Central memory CD8-positive, alpha-beta T cell (primary cell): Measurements from ENCODE around the gene SATB2.
A peak's percentile ranks its signal among the peaks of the same experiment; 100 is the strongest.

Experiments used
- ATAC-seq: fragments of 150-1000 bp; cut with Tn5 transposase; replicated peaks from 2 replicates; pipeline ENCODE4 v1.10.0; 2022; ENCODE audit warnings: mild to moderate bottlenecking, moderate FRiP score, moderate number of reproducible peaks; ENCODE audit not compliant: poor library complexity, severe bottlenecking; ENCODE audit errors: extremely low read depth
- DNase-seq, 2 donors: peaks; one replicate each; pipeline ENCODE4 v3.0.0; 2021; ENCODE audit warnings: low spot score in 2 of 2
- H3K27ac Mint-ChIP-seq: one replicate; pipeline ENCODE4 v1.8.0; 2022; ENCODE audit warnings: low read depth, mild to moderate bottlenecking, moderate library complexity, mixed read lengths
- H3K27me3 Mint-ChIP-seq: one replicate; pipeline ENCODE4 v1.8.0; 2022; ENCODE audit warnings: mixed read lengths
- H3K36me3 Mint-ChIP-seq: one replicate; pipeline ENCODE4 v1.8.0; 2022; ENCODE audit warnings: mild to moderate bottlenecking, moderate library complexity, mixed read lengths; ENCODE audit not compliant: insufficient read depth
- H3K4me1 Mint-ChIP-seq: one replicate; pipeline ENCODE4 v1.8.0; 2022; ENCODE audit warnings: mixed read lengths
- H3K4me3 Mint-ChIP-seq: one replicate; pipeline ENCODE4 v1.8.0; 2022; ENCODE audit warnings: mild to moderate bottlenecking, moderate library complexity, mixed read lengths
- H3K9me3 Mint-ChIP-seq: one replicate; pipeline ENCODE4 v1.8.0; 2022; ENCODE audit warnings: mixed read lengths

Gene SATB2

GRCh38 chr2:199462956-199463692, 5.4 kb upstream of the SATB2 start:
- H3K4me1 Mint-ChIP-seq: peaks cover 14% of the 10 kb centered on the region
- no peak overlapping the region for H3K27ac Mint-ChIP-seq
- DNase-seq (no peak), ATAC-seq (no peak)
- H3K4me3 Mint-ChIP-seq: peak overlapping the region; percentile 47
- peaks cover 67% of the 10 kb centered on the region for H3K27me3 Mint-ChIP-seq
- H3K9me3 Mint-ChIP-seq: no peaks in the 10 kb centered on the region
- H3K36me3 Mint-ChIP-seq: peaks cover 8% of the 10 kb centered on the region

- peaks cover 8% of the 10 kb centered on the region for H3K36me3 Mint-ChIP-seq
- peaks cover 10% of the 10 kb centered on the region for H3K4me1 Mint-ChIP-seq
- ATAC-seq: no peak
- H3K4me3 Mint-ChIP-seq: peak overlapping the region; percentile 47
- no peak overlapping the region for H3K27ac Mint-ChIP-seq
- H3K27me3 Mint-ChIP-seq: peaks cover 64% of the 10 kb centered on the region
- no peak for DNase-seq
- no peaks in the 10 kb centered on the region for H3K9me3 Mint-ChIP-seq
These were observed 4.7 kb upstream of the SATB2 start for GRCh38 chr2:199462347-199462955.

- Mint-ChIP-seq H3K27me3 (peaks cover 64% of the 10 kb centered on the region), H3K27ac (no peak overlapping the region), H3K9me3 (no peaks in the 10 kb centered on the region), H3K36me3 (peaks cover 7% of the 10 kb centered on the region), H3K4me3 (no peak overlapping the region), H3K4me1 (peaks cover 16% of the 10 kb centered on the region)
- ATAC-seq: no peak
- DNase-seq: no peak
These were observed 4.1 kb upstream of the SATB2 start for GRCh38 chr2:199461711-199462346.

GRCh38 chr2:199460846-199461710, 3.3 kb upstream of the SATB2 start:
- Mint-ChIP-seq H3K9me3 (no peaks in the 10 kb centered on the region), H3K4me1 (peaks cover 16% of the 10 kb centered on the region), H3K4me3 (no peak overlapping the region), H3K27me3 (peaks cover 63% of the 10 kb centered on the region), H3K27ac (no peak overlapping the region), H3K36me3 (peaks cover 7% of the 10 kb centered on the region)
- ATAC-seq (no peak), DNase-seq (no peak)

- no peak for DNase-seq
- Mint-ChIP-seq H3K27me3 (peaks cover 60% of the 10 kb centered on the region), H3K36me3 (peaks cover 8% of the 10 kb centered on the region), H3K4me1 (peaks cover 16% of the 10 kb centered on the region), H3K27ac (peak overlapping the region; percentile 83), H3K9me3 (no peaks in the 10 kb centered on the region), H3K4me3 (peak overlapping the region; percentile 92)
- ATAC-seq: no peak
These were observed 2.4 kb upstream of the SATB2 start for GRCh38 chr2:199460101-199460671.

- peaks cover 8% of the 10 kb centered on the region for H3K36me3 Mint-ChIP-seq
- DNase-seq (no peak), ATAC-seq (no peak)
- no peaks in the 10 kb centered on the region for H3K9me3 Mint-ChIP-seq
- H3K27me3 Mint-ChIP-seq: peaks cover 60% of the 10 kb centered on the region
- peak overlapping the region; percentile 92 for H3K4me3 Mint-ChIP-seq
- peaks cover 16% of the 10 kb centered on the region for H3K4me1 Mint-ChIP-seq
- peak overlapping the region; percentile 83 for H3K27ac Mint-ChIP-seq
These were observed 1.8 kb upstream of the SATB2 start for GRCh38 chr2:199459286-199460100.

- H3K9me3 Mint-ChIP-seq: no peaks in the 10 kb centered on the region
- H3K27ac Mint-ChIP-seq: no peak overlapping the region
- H3K27me3 Mint-ChIP-seq: peaks cover 64% of the 10 kb centered on the region
- peak overlapping the region; percentile 92 for H3K4me3 Mint-ChIP-seq
- peaks cover 8% of the 10 kb centered on the region for H3K36me3 Mint-ChIP-seq
- no peak for DNase-seq
- ATAC-seq: peak; percentile 13
- H3K4me1 Mint-ChIP-seq: peaks cover 16% of the 10 kb centered on the region
These were observed 1.1 kb upstream of the SATB2 start for GRCh38 chr2:199458806-199459285.

GRCh38 chr2:199458009-199458805, 468 bp upstream of the SATB2 start:
- H3K4me1 Mint-ChIP-seq: peaks cover 16% of the 10 kb centered on the region
- H3K27me3 Mint-ChIP-seq: peaks cover 64% of the 10 kb centered on the region
- DNase-seq (no peak), ATAC-seq (peak; percentile 41)
- no peak overlapping the region for H3K27ac Mint-ChIP-seq
- H3K9me3 Mint-ChIP-seq: no peaks in the 10 kb centered on the region
- H3K36me3 Mint-ChIP-seq: peaks cover 8% of the 10 kb centered on the region
- H3K4me3 Mint-ChIP-seq: peak overlapping the region; percentile 92

- Mint-ChIP-seq H3K9me3 (no peaks in the 10 kb centered on the region), H3K4me3 (peak overlapping the region; percentile 92), H3K27ac (no peak overlapping the region), H3K27me3 (peaks cover 67% of the 10 kb centered on the region), H3K36me3 (peaks cover 4% of the 10 kb centered on the region), H3K4me1 (peaks cover 16% of the 10 kb centered on the region)
- ATAC-seq (no peak), DNase-seq (no peak)
These were observed 1.2 kb downstream of the SATB2 start for GRCh38 chr2:199456383-199457146.

- no peak for ATAC-seq
- H3K9me3 Mint-ChIP-seq: no peaks in the 10 kb centered on the region
- peaks cover 16% of the 10 kb centered on the region for H3K4me1 Mint-ChIP-seq
- peaks cover 4% of the 10 kb centered on the region for H3K36me3 Mint-ChIP-seq
- peak overlapping the region; percentile 92 for H3K4me3 Mint-ChIP-seq
- peaks cover 67% of the 10 kb centered on the region for H3K27me3 Mint-ChIP-seq
- DNase-seq: no peak
- H3K27ac Mint-ChIP-seq: no peak overlapping the region
These were observed 2.0 kb downstream of the SATB2 start for GRCh38 chr2:199455545-199456382.
